ENCODE measurements around the gene AADAC. TPM values are rescaled to one million over a fixed set of nuclear protein-coding genes. Genes with fewer than 3 reads are reported as not detected.
A peak's percentile ranks its signal among the peaks of the same experiment; 100 is the strongest.

The AADAC gene
- total and polyA plus RNA-seq, 2 of the 13 experiments (the other 11 are each of a cell fraction or from before 2014, with no cell fraction given), result 0.87 to 1.5 TPM

DNA sequence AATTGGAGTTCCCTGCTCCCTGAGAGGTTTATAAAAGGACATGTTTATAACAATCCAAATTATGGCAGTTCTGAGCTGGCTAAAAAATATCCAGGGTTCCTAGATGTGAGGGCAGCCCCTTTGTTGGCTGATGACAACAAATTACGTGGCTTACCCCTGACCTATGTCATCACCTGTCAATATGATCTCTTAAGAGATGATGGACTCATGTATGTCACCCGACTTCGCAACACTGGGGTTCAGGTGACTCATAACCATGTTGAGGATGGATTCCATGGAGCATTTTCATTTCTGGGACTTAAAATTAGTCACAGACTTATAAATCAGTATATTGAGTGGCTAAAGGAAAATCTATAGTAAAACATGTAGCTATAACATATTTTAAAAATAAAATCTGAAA is 13.9 kb downstream of the AADAC start:
- in situ Hi-C loops (cut with HindIII; ENCODE audit: extremely low pct_ligation_motif_present, low pct_unique_long_range_greater_than_20kb), result no loop called here
- H3K27me3 ChIP-seq (ENCODE audit: control insufficient read depth in 1 of 2, insufficient read depth in 2 of 2, low read length in 2 of 2), result no peaks in the 10 kb centered on the region
- H3K9me3 ChIP-seq (ENCODE audit: low read length), result peaks cover 6% of the 10 kb centered on the region; the same call in 1 of the 2 replicates
- no TSS peak for BruUV-seq (replicated peaks)
- no peak overlapping the region for H3K27ac ChIP-seq (ENCODE audit: extremely low read length, insufficient read depth, low read length)
- no peaks in the 10 kb centered on the region for H3K79me2 ChIP-seq (ENCODE audit: insufficient read depth, low read length)
- DNase-seq (ENCODE audit: low spot score), result no peak
- 85% methylated on average over 3 of the region's 3 CpGs for WGBS (ENCODE audit: low lambda C conversion rate)
- 0 out of 2 replicates have a peak, but pooled peaks cover 4% of the 10 kb centered on the region for H3K4me1 ChIP-seq (ENCODE audit: insufficient read depth, low read length)
- H3K4me3 ChIP-seq (replicated peaks in 1 of 3; ENCODE audit: insufficient read depth in 1 of 3, low read depth in 2 of 3, low read length in 3 of 3), result no peak overlapping the region
- no peak for ATAC-seq
- H3K9ac ChIP-seq (ENCODE audit: insufficient read depth, low read depth, low read length), result no peak overlapping the region
- intact Hi-C loops (cut with micrococcal nuclease; ENCODE audit: unreplicated experiment), result no loop called here
- H3K36me3 ChIP-seq (replicated peaks in 1 of 2; ENCODE audit: control insufficient read depth in 1 of 2, insufficient read depth in 2 of 2, low read length in 2 of 2), result no peaks in the 10 kb centered on the region
- ChIA-PET POLR2A (no interaction called here), CTCF (ENCODE audit: low intra/inter-chr PET ratio, low total read pairs) (no interaction called here)
- H4K20me1 ChIP-seq (ENCODE audit: insufficient read depth, low read length), result no peaks in the 10 kb centered on the region
- TF ChIP-seq FOSL2 (CRISPR knock-in tag; IDR thresholded peaks at IDR 0.05), result 0 out of 2 replicates have a peak, but pooled peaks have one; percentile 18
- TF ChIP-seq ZNF3 (CRISPR knock-in tag; IDR thresholded peaks at IDR 0.05), result no peak
- no peak for TF ChIP-seq ZNF747 (CRISPR knock-in tag; IDR thresholded peaks at IDR 0.05; ENCODE audit: borderline replicate concordance)
- H3K4me2 ChIP-seq (ENCODE audit: low read depth, low read length), result no peak overlapping the region
- no peak for FAIRE-seq
- H2AFZ ChIP-seq (ENCODE audit: low read length), result no peak overlapping the region

DNA sequence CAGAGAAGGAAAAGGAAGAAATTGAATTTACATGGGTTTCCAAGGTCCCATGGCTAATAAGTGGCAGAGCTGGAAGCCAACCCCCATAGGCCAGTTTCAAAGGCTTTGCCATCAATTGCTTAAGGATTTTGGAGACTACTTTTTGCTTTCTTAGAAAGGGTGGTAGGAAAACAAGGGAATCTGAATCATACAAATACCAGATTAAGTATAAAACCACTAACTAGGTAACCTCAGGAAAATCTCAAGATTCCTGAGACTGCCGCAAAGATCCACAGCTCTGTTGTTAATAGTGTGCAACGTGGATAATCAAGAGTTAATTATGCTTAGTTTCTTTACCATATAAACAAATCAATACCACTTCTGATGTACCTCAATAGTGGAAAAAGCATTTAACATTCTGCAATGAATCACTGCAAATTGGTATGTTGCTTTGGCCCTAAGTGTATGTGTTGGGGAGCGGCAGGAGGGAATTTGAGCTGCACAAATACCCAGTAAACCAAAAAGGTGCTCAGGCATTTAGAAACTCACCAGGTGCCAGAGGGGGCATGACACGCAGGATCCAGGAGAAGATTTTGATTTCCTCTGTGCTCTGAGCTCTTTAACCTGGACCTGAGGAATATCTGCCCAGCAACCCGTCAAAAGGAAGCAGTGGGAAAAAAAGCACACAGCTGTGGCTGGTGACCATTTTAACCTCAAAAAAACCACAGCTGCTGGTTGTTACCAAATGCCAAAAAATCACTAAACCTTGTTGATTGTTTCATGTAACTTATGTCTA is 22.0 kb downstream of the AADAC start:
- no TSS peak for BruUV-seq (replicated peaks)
- Histone ChIP-seq H3K4me2 (ENCODE audit: low read depth, low read length) (no peak overlapping the region), H3K4me1 (ENCODE audit: insufficient read depth, low read length) (peaks cover 8% of the 10 kb centered on the region; the same call in 1 of the 2 replicates), H3K27ac (ENCODE audit: extremely low read length, insufficient read depth, low read length) (no peak overlapping the region), H3K27me3 (ENCODE audit: control insufficient read depth in 1 of 2, insufficient read depth in 2 of 2, low read length in 2 of 2) (no peaks in the 10 kb centered on the region), H3K79me2 (ENCODE audit: insufficient read depth, low read length) (no peaks in the 10 kb centered on the region), H3K9ac (ENCODE audit: insufficient read depth, low read depth, low read length) (no peak overlapping the region), H3K9me3 (ENCODE audit: low read length) (no peaks in the 10 kb centered on the region), H4K20me1 (ENCODE audit: insufficient read depth, low read length) (no peaks in the 10 kb centered on the region), H2AFZ (ENCODE audit: low read length) (no peak overlapping the region), H3K36me3 (replicated peaks in 1 of 2; ENCODE audit: control insufficient read depth in 1 of 2, insufficient read depth in 2 of 2, low read length in 2 of 2) (no peaks in the 10 kb centered on the region), H3K4me3 (replicated peaks in 1 of 3; ENCODE audit: insufficient read depth in 1 of 3, low read depth in 2 of 3, low read length in 3 of 3) (no peak overlapping the region)
- DNase-seq (ENCODE audit: low spot score) (no peak), ATAC-seq (no peak), FAIRE-seq (no peak)
- CTCF ChIA-PET (ENCODE audit: low intra/inter-chr PET ratio, low total read pairs), result no interaction called here
- WGBS (ENCODE audit: low lambda C conversion rate), result 93% methylated on average over 5 of the region's 5 CpGs
- TF ChIP-seq RFXAP (CRISPR knock-in tag; IDR thresholded peaks at IDR 0.05; ENCODE audit: borderline replicate concordance), result no peak
- POLR2A ChIA-PET, result no interaction called here
- in situ Hi-C loops (cut with HindIII; ENCODE audit: extremely low pct_ligation_motif_present, low pct_unique_long_range_greater_than_20kb), result loop anchor here (10.0 kb wide), 1 partner anchor 371 kb away; the partner anchor contains the start of gene IGSF10
- intact Hi-C loops (cut with micrococcal nuclease; ENCODE audit: unreplicated experiment), result loop anchor here (5.0 kb wide), 1 partner anchor 109 kb away; no protein-coding TSS in a partner anchor
